Coronary artery (tissue), 2 donors: Measurements from ENCODE around the gene RNF227.
"Not testable (repeated sequence)": the region's sequence is repeated elsewhere in the genome, so short reads cannot be mapped to it uniquely, and the experiment has no call there.

Experiments
- DNase-seq: peaks from one replicate; pipeline ENCODE4 v3.0.0-alpha.2; 2017; ENCODE audit warnings: low spot score
- H3K27ac ChIP-seq, 2 donors: fragments of 200-600 bp; sonication (generic); one replicate each; pipeline ENCODE4 v1.5.1; 2016 to 2019
- H3K4me3 ChIP-seq: fragments of 200-600 bp; sonication (generic); 2 replicates; pipeline ENCODE4 v1.5.1; 2016; ENCODE audit warnings: mild to moderate bottlenecking, moderate library complexity
- TF ChIP-seq, protein P1 (sequence below): fragments of 200-600 bp; sonication (generic); IDR thresholded peaks from one replicate; pipeline ENCODE4 v1.5.1; 2019; ENCODE audit warnings: antibody characterized with exemption

The RNF227 gene

DNA sequence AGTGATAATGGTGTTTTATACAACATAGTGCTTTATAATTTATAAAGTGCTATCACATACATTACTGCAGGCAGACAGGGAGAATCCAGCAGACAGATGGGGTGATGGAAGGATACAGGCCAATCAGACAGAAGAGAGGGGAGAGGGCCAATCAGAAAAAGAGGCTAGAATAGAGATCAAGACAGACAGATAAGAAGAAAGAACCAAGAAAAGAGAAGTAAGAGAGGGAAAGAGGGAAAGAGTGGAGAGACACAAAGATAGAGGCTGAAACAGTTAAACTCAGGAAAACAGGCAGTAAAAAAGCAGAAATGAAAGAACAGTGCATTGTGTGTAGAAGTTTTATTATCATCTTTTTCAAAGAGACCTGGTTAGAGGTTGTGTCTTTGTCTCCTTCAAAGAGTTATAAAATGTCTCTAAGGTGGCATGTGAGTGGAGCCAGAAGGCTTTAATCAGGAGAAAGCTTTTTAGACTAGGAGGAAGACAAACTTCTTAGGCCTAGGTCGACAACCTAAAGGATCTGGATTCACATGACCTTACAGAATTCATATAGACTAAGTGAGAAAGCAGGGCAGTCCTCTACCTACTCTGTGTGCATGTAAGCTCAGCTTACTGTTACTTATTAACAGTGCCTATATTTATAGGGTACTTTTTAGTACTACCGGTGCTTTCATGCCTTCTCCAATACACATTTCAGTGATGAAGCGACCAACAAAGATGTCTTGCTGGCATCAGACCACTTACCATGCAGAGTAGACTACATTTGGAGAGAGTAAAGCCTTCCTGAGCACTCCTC, 35.8 kb downstream of the RNF227 start:
- TF ChIP-seq, protein P1, sequence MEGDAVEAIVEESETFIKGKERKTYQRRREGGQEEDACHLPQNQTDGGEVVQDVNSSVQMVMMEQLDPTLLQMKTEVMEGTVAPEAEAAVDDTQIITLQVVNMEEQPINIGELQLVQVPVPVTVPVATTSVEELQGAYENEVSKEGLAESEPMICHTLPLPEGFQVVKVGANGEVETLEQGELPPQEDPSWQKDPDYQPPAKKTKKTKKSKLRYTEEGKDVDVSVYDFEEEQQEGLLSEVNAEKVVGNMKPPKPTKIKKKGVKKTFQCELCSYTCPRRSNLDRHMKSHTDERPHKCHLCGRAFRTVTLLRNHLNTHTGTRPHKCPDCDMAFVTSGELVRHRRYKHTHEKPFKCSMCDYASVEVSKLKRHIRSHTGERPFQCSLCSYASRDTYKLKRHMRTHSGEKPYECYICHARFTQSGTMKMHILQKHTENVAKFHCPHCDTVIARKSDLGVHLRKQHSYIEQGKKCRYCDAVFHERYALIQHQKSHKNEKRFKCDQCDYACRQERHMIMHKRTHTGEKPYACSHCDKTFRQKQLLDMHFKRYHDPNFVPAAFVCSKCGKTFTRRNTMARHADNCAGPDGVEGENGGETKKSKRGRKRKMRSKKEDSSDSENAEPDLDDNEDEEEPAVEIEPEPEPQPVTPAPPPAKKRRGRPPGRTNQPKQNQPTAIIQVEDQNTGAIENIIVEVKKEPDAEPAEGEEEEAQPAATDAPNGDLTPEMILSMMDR, result no peak
- Histone ChIP-seq H3K4me3 (no peak overlapping the region), H3K27ac (no peak overlapping the region)
- DNase-seq, result peak; percentile 9

GRCh38 chr17:7878234-7878633, 37.9 kb downstream of the RNF227 start:
- no peak overlapping the region for H3K4me3 ChIP-seq
- H3K27ac ChIP-seq, result no peak overlapping the region
- peak; percentile 7 for DNase-seq
- TF ChIP-seq, protein P1, result no peak

DNA sequence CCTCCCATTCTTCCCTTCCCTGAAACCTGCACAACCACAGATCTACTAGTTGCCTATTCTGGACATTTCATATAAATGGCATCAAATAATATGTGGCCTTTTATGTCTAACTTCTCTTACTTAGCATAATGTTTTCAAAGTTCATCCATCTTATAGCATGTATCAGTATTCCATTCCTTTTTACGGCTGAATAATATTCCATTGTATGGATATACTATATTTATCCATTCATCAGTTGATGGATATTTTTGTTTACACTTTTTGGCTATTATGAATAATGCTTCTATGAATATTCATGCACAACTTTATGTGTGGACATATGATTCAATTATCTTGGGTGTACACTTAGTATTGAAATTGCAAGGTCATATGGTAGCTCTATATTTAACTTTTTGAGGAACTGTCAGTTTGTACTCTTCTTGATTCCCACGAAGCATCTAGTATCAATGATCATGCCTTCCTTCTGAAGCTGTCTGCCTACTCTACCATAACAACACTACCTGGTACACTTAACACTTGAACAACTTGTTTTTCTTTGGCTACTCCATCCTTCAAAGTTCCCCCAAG, 40.2 kb downstream of the RNF227 start:
- no peak overlapping the region for H3K4me3 ChIP-seq
- no peak for DNase-seq
- TF ChIP-seq, protein P1, result no peak

DNA sequence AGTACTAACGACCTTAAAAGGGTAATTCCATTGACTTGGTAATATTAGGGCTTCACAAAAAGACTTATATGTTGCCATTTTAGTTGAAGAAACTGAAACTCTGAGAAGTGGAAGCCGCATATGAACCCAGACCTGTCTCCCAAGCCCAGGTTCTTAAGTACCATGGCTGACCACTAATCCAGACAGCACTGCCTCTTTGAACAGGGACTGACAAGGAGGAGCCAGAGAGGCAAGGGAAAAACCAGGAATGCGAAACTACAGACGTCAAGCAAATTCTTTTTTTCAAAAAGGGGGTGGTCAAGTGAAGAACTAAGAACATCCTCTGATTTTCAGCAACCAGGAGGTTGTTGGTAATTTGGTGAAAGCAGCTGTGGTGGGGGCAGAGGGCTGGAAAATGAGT, 43.0 kb downstream of the RNF227 start:
- Histone ChIP-seq H3K27ac (no peak overlapping the region), H3K4me3 (no peak overlapping the region)
- TF ChIP-seq, protein P1, result no peak
- peak; percentile 17 for DNase-seq

More for the DNA sequence above, 40.2 kb downstream of the RNF227 start:
- no peak overlapping the region for H3K27ac ChIP-seq

GRCh38 chr17:7867881-7868329, 48.2 kb downstream of the RNF227 start:
- TF ChIP-seq, protein P1, result no peak
- DNase-seq, result peak; percentile 33
- Histone ChIP-seq H3K27ac (no peak overlapping the region), H3K4me3 (no peak overlapping the region)

DNA sequence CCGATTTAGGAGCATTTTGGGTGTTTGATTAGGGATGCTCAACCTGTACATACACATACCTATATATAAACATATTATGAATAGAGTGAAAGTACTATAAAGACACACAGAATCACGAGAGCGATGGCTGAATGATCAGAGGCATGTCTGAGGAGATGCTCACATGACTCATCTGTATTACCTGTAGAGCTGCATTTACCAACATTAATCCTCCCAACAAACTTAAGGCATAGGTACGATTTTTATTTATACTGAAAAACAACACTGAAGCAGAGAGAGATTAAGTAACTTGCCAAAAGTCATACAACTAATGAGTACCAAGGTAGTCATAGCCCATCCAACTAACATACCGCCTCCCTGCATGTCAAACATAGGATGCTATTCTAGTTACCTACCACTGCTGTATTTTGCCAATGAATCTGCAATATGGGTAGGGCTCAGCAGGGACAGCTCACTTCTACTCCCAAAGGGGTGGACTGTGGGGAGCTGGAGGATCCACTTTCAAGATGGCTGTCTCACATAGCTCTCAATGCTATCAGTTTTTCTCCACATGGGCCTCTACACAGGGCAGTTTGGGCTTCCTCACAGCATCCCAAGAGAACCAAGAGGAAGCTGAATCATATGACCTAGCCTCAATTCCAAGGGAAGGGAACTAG, 51.0 kb downstream of the RNF227 start:
- H3K4me3 ChIP-seq, result no peak overlapping the region
- no peak overlapping the region for H3K27ac ChIP-seq
- TF ChIP-seq, protein P1, result no peak
- DNase-seq, result peak; percentile 40

DNA sequence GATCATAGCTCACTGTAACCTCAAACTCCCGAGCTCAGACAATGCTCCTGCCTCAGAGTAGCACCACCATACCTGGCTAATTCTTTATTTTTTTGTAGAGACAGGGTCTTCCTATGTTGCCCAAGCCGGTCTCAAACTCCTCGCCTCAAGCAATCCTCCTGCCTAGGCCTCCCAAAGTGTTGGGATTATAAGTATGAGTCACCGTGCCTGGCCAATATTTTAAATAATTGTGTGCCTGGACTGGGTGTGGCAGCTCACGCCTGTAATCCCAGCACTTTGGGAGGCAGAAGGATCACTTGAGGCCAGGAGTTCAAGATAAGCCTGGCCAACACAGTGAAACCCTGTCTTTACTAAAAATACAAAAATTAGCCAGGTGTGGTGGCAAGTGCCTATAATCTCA, 51.7 kb downstream of the RNF227 start:
- not testable (repeated sequence) for H3K27ac ChIP-seq, H3K4me3 ChIP-seq, DNase-seq
